Type B pancreatic cell (in vitro differentiated cells): ENCODE data around the gene MPP3. TPM values are rescaled to one million over a fixed set of nuclear protein-coding genes. Genes with fewer than 3 reads are reported as not detected.
A peak's percentile ranks its signal among the peaks of the same experiment; 100 is the strongest.

ENCODE experiments used
- DNase-seq: peaks from one replicate; pipeline ENCODE4 v3.0.0; 2021; ENCODE audit warnings: mixed read lengths; ENCODE audit not compliant: unreplicated experiment; ENCODE audit errors: extremely low spot score
- H3K27ac Mint-ChIP-seq: 2 replicates; pipeline ENCODE4 v1.8.0; 2021; ENCODE audit warnings: mild to moderate bottlenecking, mixed read lengths
- H3K27me3 Mint-ChIP-seq: 2 replicates; pipeline ENCODE4 v1.8.0; 2021; ENCODE audit warnings: mixed read lengths
- H3K36me3 Mint-ChIP-seq: 2 replicates; pipeline ENCODE4 v1.8.0; 2021; ENCODE audit warnings: mixed read lengths
- H3K4me1 Mint-ChIP-seq: one replicate; pipeline ENCODE4 v1.8.0; 2021; ENCODE audit warnings: mixed read lengths; ENCODE audit not compliant: unreplicated experiment
- H3K4me3 Mint-ChIP-seq: 2 replicates; pipeline ENCODE4 v1.8.0; 2021; ENCODE audit warnings: mild to moderate bottlenecking, mixed read lengths
- H3K9me3 Mint-ChIP-seq: 2 replicates; pipeline ENCODE4 v1.8.0; 2021; ENCODE audit warnings: mixed read lengths
- total RNA-seq: library from RNA; stranded (reverse); gene quantifications from 2 replicates; pipeline ENCODE4 v1.2.1, GENCODE V29; 2021; ENCODE audit warnings: low replicate concordance
- TF ChIP-seq, protein P1 (sequence below): fragments of 200-600 bp; sonication (generic); conservative IDR thresholded peaks from 2 replicates; pipeline ENCODE4 v1.5.0; 2021; ENCODE audit warnings: antibody characterized with exemption, mild to moderate bottlenecking

MPP3 gene
- total RNA-seq, 1 donor from 2014 or later: 7.8 TPM

- Mint-ChIP-seq H3K9me3 (no peaks in the 10 kb centered on the region), H3K4me3 (no peak overlapping the region), H3K27me3 (peaks cover 51% of the 10 kb centered on the region), H3K36me3 (no peaks in the 10 kb centered on the region), H3K4me1 (peaks cover 37% of the 10 kb centered on the region), H3K27ac (no peak overlapping the region)
- TF ChIP-seq, protein P1, sequence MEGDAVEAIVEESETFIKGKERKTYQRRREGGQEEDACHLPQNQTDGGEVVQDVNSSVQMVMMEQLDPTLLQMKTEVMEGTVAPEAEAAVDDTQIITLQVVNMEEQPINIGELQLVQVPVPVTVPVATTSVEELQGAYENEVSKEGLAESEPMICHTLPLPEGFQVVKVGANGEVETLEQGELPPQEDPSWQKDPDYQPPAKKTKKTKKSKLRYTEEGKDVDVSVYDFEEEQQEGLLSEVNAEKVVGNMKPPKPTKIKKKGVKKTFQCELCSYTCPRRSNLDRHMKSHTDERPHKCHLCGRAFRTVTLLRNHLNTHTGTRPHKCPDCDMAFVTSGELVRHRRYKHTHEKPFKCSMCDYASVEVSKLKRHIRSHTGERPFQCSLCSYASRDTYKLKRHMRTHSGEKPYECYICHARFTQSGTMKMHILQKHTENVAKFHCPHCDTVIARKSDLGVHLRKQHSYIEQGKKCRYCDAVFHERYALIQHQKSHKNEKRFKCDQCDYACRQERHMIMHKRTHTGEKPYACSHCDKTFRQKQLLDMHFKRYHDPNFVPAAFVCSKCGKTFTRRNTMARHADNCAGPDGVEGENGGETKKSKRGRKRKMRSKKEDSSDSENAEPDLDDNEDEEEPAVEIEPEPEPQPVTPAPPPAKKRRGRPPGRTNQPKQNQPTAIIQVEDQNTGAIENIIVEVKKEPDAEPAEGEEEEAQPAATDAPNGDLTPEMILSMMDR: no peak
- no peak for DNase-seq
These were observed 75.7 kb downstream of the MPP3 start for GRCh38 chr17:43757171-43757660.

- Mint-ChIP-seq H3K27me3 (peaks cover 52% of the 10 kb centered on the region), H3K27ac (no peak overlapping the region)
These were observed 76.7 kb downstream of the MPP3 start for GRCh38 chr17:43756201-43756600.

GRCh38 chr17:43755389-43755875 is 77.5 kb downstream of the MPP3 start:
- Mint-ChIP-seq H3K27ac (no peak overlapping the region), H3K4me3 (peak overlapping the region; percentile 31), H3K36me3 (no peaks in the 10 kb centered on the region), H3K9me3 (no peaks in the 10 kb centered on the region), H3K4me1 (peaks cover 32% of the 10 kb centered on the region), H3K27me3 (peaks cover 54% of the 10 kb centered on the region)
- TF ChIP-seq, protein P1: no peak
- no peak for DNase-seq

More at GRCh38 chr17:43756201-43756600, 76.7 kb downstream of the MPP3 start:
- TF ChIP-seq, protein P1: no peak
- H3K36me3 Mint-ChIP-seq: no peaks in the 10 kb centered on the region
- peak overlapping the region; percentile 59 for H3K4me3 Mint-ChIP-seq
- no peak for DNase-seq
- peaks cover 32% of the 10 kb centered on the region for H3K4me1 Mint-ChIP-seq
- no peaks in the 10 kb centered on the region for H3K9me3 Mint-ChIP-seq

DNA sequence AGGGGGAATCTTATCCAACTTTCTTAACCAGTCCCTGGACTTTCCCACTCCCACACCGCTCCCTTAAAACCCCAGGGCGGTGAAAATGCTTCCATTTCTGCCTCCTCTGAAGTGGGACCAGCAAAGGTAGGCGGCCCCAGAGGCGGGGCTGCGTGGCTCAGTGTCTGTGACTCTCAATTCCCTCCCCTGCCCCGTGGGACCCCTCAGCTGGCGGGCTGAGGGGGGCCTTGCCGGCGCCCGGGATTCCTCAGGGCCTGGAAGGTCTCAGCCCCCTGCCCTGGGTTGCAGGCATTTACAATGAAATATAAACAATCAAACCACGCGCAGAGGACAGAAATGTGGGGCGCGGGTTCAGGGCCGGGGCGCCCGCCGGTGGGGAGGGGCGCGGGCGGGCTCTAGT is 78.0 kb downstream of the MPP3 start:
- Mint-ChIP-seq H3K36me3 (no peaks in the 10 kb centered on the region), H3K27me3 (peaks cover 51% of the 10 kb centered on the region)

DNA sequence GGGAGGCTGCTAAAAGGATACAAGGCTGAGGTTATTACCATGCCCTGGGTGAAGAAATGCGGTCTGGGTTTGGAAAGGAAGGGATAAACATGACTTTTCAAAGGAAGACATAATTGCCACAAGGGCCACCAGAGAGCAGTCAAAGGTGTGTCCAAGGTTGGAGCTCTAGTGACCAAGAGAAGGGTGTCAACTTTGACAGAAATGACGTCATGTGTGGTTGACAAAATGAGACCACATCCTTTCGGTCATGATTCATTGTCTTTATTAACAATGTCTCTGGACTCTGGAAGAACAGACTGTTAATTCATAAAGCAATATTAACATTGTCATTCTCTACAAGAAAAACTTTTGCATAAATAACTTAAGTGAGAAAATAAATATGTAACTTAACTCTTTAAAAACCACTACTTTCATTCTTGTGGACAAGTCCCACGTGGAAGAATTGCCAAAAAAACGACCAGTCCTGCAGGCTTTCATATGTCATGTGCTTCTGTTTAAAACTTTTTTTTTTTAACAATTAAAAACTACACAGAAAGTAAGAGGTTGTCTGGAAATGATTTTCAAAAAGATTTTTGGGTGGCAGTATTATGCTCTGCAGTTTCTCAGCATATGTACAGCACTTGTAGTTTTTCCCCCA is 79.3 kb downstream of the MPP3 start:
- Mint-ChIP-seq H3K36me3 (no peaks in the 10 kb centered on the region), H3K4me1 (peaks cover 24% of the 10 kb centered on the region)
- no peak for DNase-seq

More for the DNA sequence above, 78.0 kb downstream of the MPP3 start:
- peaks cover 27% of the 10 kb centered on the region for H3K4me1 Mint-ChIP-seq
- no peak for DNase-seq
- H3K27ac Mint-ChIP-seq: no peak overlapping the region
- H3K4me3 Mint-ChIP-seq: no peak overlapping the region
- no peaks in the 10 kb centered on the region for H3K9me3 Mint-ChIP-seq
- TF ChIP-seq, protein P1: no peak

More for the DNA sequence above, 79.3 kb downstream of the MPP3 start:
- no peak overlapping the region for H3K4me3 Mint-ChIP-seq
- peaks cover 51% of the 10 kb centered on the region for H3K27me3 Mint-ChIP-seq
- H3K27ac Mint-ChIP-seq: no peak overlapping the region
- TF ChIP-seq, protein P1: no peak
- H3K9me3 Mint-ChIP-seq: no peaks in the 10 kb centered on the region

Other genes starting within 250 kb of the MPP3 start
- 5.7 and 17.2 TPM in 2 replicates for gene MEOX1, start 171.2 kb downstream of the MPP3 start, total RNA-seq
- 2.0 TPM in 1 of 2 replicates, not detected in the other for gene SOST, start 74.4 kb downstream of the MPP3 start, total RNA-seq
- gene DUSP3, start 54.2 kb downstream of the MPP3 start, total RNA-seq: 36.4 and 45.4 TPM in 2 replicates
- gene CFAP97D1, start 52.7 kb downstream of the MPP3 start, total RNA-seq: not detected in 2 replicates
- not detected in 2 replicates for gene CD300LG, start 14.0 kb upstream of the MPP3 start, total RNA-seq
- gene MPP2, start 74.4 kb upstream of the MPP3 start, total RNA-seq: 5.2 and 18.5 TPM in 2 replicates
- gene PPY, start 109.3 kb upstream of the MPP3 start, total RNA-seq: 29.8 and 65.9 TPM in 2 replicates
- gene PYY, start 120.8 kb upstream of the MPP3 start, total RNA-seq: 2.3 and 3.5 TPM in 2 replicates
- 1.9 and 2.1 TPM in 2 replicates for gene NAGS, start 171.5 kb upstream of the MPP3 start, total RNA-seq
- gene TMEM101, start 181.8 kb upstream of the MPP3 start, total RNA-seq: 33.8 and 34.4 TPM in 2 replicates
- gene LSM12, start 233.5 kb upstream of the MPP3 start, total RNA-seq: 44.8 and 50.6 TPM in 2 replicates
- 63.6 and 63.7 TPM in 2 replicates for gene G6PC3, start 237.6 kb upstream of the MPP3 start, total RNA-seq